ENCODE measurements around the gene ID4.

DNA sequence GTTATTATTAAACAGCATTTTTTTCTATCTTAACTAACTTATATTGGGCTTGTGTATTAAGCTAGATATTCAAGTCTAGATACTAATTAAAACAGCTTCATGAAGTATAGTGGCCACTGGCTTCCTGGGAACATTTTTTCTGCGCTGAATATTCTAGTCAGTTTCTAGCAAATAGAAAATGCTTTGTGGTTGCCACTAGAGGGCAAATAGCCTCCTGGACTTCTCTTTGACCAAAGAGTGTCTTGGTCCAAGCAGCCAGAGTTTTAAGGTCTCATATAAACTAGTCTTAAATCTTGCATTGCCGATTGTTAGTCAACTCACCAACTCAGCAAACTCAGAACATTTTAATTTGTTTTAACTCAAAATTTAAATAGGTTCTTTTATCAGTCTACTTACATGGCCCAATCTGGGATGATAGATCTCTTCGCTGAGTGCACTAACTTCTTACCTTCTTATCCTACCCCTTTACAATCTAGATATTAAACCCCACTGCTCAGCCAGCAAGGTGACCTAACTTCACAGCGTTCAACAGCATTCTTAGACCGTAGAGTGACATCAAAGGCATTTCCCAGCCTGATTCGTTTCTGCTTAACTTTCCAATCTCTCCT lies 24.6 kb upstream of the ID4 start:
- TF ChIP-seq, protein P1, sequence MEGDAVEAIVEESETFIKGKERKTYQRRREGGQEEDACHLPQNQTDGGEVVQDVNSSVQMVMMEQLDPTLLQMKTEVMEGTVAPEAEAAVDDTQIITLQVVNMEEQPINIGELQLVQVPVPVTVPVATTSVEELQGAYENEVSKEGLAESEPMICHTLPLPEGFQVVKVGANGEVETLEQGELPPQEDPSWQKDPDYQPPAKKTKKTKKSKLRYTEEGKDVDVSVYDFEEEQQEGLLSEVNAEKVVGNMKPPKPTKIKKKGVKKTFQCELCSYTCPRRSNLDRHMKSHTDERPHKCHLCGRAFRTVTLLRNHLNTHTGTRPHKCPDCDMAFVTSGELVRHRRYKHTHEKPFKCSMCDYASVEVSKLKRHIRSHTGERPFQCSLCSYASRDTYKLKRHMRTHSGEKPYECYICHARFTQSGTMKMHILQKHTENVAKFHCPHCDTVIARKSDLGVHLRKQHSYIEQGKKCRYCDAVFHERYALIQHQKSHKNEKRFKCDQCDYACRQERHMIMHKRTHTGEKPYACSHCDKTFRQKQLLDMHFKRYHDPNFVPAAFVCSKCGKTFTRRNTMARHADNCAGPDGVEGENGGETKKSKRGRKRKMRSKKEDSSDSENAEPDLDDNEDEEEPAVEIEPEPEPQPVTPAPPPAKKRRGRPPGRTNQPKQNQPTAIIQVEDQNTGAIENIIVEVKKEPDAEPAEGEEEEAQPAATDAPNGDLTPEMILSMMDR (IDR thresholded peaks at IDR 0.05), result peak; percentile 45 to 63 (median 60)
- no peak for TF ChIP-seq POLR2A (IDR thresholded peaks at IDR 0.05)

Measured in uterus (tissue), 2 donors.